ENCODE results near the gene PLA2R1. TPM values are rescaled to one million over a fixed set of nuclear protein-coding genes. Genes with fewer than 3 reads are reported as not detected.

Gene PLA2R1
- total RNA-seq, 1 experiment from 2014 or later, result 1.1 TPM

- no peak for TF ChIP-seq AR (CRISPR knock-in tag; IDR thresholded peaks at IDR 0.05)
- TF ChIP-seq KAT7 (CRISPR knock-in tag; IDR thresholded peaks at IDR 0.05; ENCODE audit: borderline replicate concordance), result no peak
- TF ChIP-seq ZNF263 (CRISPR knock-in tag; IDR thresholded peaks at IDR 0.05; ENCODE audit: low read depth), result no peak
- no peak for TF ChIP-seq CBFB (CRISPR knock-in tag; IDR thresholded peaks at IDR 0.05; ENCODE audit: low read depth)
- no peak for TF ChIP-seq ZNF219 (CRISPR knock-in tag; IDR thresholded peaks at IDR 0.05; ENCODE audit: borderline replicate concordance)
- TF ChIP-seq ZNF396 (CRISPR knock-in tag; IDR thresholded peaks at IDR 0.05; ENCODE audit: borderline replicate concordance), result no peak
- TF ChIP-seq SOX15 (CRISPR knock-in tag; IDR thresholded peaks at IDR 0.05), result no peak
- TF ChIP-seq ZNF281 (CRISPR knock-in tag; IDR thresholded peaks at IDR 0.05), result no peak
- TF ChIP-seq MXD4 (CRISPR knock-in tag; IDR thresholded peaks at IDR 0.05; ENCODE audit: borderline replicate concordance), result no peak
- no peak for TF ChIP-seq NFYB (CRISPR knock-in tag; conservative IDR thresholded peaks at IDR 0.05; ENCODE audit: low read depth)
Observed at GRCh38 chr2:160052531-160052930, 9.9 kb downstream of the PLA2R1 start (continued).

- ATAC-seq, result no peak
Observed at GRCh38 chr2:160051371-160051800, 11.0 kb downstream of the PLA2R1 start.

More at GRCh38 chr2:160051371-160051800, 11.0 kb downstream of the PLA2R1 start:
- no peaks in the 10 kb centered on the region for H3K36me3 Mint-ChIP-seq
- POLR2A ChIA-PET, result no interaction called here
- CTCF ChIA-PET, result no interaction called here
- H3K9me3 Mint-ChIP-seq, result no peaks in the 10 kb centered on the region
- H3K4me3 Mint-ChIP-seq, result no peak overlapping the region
- DNase-seq (ENCODE audit: low spot score), result no peak
- no peak for TF ChIP-seq ARID4B (CRISPR knock-in tag; IDR thresholded peaks at IDR 0.05; ENCODE audit: borderline replicate concordance)
- TF ChIP-seq, protein P1, sequence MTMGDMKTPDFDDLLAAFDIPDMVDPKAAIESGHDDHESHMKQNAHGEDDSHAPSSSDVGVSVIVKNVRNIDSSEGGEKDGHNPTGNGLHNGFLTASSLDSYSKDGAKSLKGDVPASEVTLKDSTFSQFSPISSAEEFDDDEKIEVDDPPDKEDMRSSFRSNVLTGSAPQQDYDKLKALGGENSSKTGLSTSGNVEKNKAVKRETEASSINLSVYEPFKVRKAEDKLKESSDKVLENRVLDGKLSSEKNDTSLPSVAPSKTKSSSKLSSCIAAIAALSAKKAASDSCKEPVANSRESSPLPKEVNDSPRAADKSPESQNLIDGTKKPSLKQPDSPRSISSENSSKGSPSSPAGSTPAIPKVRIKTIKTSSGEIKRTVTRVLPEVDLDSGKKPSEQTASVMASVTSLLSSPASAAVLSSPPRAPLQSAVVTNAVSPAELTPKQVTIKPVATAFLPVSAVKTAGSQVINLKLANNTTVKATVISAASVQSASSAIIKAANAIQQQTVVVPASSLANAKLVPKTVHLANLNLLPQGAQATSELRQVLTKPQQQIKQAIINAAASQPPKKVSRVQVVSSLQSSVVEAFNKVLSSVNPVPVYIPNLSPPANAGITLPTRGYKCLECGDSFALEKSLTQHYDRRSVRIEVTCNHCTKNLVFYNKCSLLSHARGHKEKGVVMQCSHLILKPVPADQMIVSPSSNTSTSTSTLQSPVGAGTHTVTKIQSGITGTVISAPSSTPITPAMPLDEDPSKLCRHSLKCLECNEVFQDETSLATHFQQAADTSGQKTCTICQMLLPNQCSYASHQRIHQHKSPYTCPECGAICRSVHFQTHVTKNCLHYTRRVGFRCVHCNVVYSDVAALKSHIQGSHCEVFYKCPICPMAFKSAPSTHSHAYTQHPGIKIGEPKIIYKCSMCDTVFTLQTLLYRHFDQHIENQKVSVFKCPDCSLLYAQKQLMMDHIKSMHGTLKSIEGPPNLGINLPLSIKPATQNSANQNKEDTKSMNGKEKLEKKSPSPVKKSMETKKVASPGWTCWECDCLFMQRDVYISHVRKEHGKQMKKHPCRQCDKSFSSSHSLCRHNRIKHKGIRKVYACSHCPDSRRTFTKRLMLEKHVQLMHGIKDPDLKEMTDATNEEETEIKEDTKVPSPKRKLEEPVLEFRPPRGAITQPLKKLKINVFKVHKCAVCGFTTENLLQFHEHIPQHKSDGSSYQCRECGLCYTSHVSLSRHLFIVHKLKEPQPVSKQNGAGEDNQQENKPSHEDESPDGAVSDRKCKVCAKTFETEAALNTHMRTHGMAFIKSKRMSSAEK (CRISPR knock-in tag; IDR thresholded peaks at IDR 0.05; ENCODE audit: borderline replicate concordance), result no peak
- TF ChIP-seq MYBL2 (CRISPR knock-in tag; IDR thresholded peaks at IDR 0.05), result no peak
- TF ChIP-seq ZNF317 (CRISPR knock-in tag; IDR thresholded peaks at IDR 0.05; ENCODE audit: borderline replicate concordance, low read depth), result no peak
- no peak overlapping the region for H3K27ac Mint-ChIP-seq
- H3K4me1 Mint-ChIP-seq, result peaks cover 36% of the 10 kb centered on the region
- no peaks in the 10 kb centered on the region for H3K27me3 Mint-ChIP-seq (ENCODE audit: low read depth)

Data from WTC11 (cell line).